ENCODE measurements around the gene ERF.
A peak's percentile ranks its signal among the peaks of the same experiment; 100 is the strongest.

ERF gene

GRCh38 chr19:42286349-42287016 lies 31.6 kb upstream of the ERF start:
- DNase-seq: peak in 1 of 2 donors; percentile 48

GRCh38 chr19:42285988-42286348 lies 31.0 kb upstream of the ERF start:
- DNase-seq: no peak

GRCh38 chr19:42285541-42285941 lies 30.6 kb upstream of the ERF start:
- DNase-seq: no peak

- DNase-seq: no peak
These were observed 29.8 kb upstream of the ERF start for GRCh38 chr19:42284591-42285341.

GRCh38 chr19:42284066-42284501 lies 29.2 kb upstream of the ERF start:
- peak; percentile 21 to 96 for DNase-seq

GRCh38 chr19:42283188-42284065 lies 28.5 kb upstream of the ERF start:
- DNase-seq: peak; percentile 68 to 96

GRCh38 chr19:42282819-42283187 lies 27.9 kb upstream of the ERF start:
- no peak for DNase-seq

GRCh38 chr19:42281827-42282762 lies 27.2 kb upstream of the ERF start:
- peak in 1 of 2 donors; percentile 34 for DNase-seq

- peak in 1 of 2 donors; percentile 17 for DNase-seq
These were observed 26.4 kb upstream of the ERF start for GRCh38 chr19:42281146-42281826.

- peak in 1 of 2 donors; percentile 27 for DNase-seq
These were observed 25.9 kb upstream of the ERF start for GRCh38 chr19:42280815-42281145.

GRCh38 chr19:42279902-42280814 lies 25.2 kb upstream of the ERF start:
- DNase-seq: peak; percentile 50 to 65

- DNase-seq: peak in 1 of 2 donors; percentile 41
These were observed 24.4 kb upstream of the ERF start for GRCh38 chr19:42279155-42279901.

GRCh38 chr19:42278452-42279154 lies 23.7 kb upstream of the ERF start:
- DNase-seq: no peak

- no peak for DNase-seq
These were observed 23.0 kb upstream of the ERF start for GRCh38 chr19:42277821-42278451.

GRCh38 chr19:42276821-42277220 lies 21.9 kb upstream of the ERF start:
- DNase-seq: no peak

- no peak for DNase-seq
These were observed 21.4 kb upstream of the ERF start for GRCh38 chr19:42276284-42276683.

GRCh38 chr19:42275517-42275916 lies 20.6 kb upstream of the ERF start:
- DNase-seq: no peak

GRCh38 chr19:42275103-42275502 lies 20.2 kb upstream of the ERF start:
- no peak for DNase-seq

Measured in bone marrow (tissue), 2 donors.